Bone marrow (tissue), 2 donors: ENCODE measurements around the gene QSOX1.

Experiments used
- DNase-seq, 2 donors: peaks; one replicate each; lab custom pipeline; 2025; lab: John Stamatoyannopoulos, UW

The QSOX1 gene

DNA sequence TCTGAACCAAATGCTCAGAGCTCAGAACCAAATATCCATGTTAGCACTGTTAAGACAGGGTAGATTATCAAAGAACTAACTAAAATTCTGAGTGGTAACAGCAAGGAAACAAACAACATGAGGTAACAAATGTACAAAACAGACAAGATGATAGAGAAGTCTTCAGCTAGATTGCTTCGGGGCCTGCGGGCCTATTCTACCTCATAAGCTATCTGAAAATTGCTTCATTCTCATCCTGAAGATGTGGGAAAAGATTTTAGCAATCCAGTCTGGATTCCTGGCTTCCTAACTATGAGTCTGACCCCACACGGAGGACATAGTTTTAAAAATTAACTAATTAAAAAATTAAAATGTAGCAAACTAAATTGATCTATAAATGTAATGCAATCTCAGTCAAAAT is 9.2 kb upstream of the QSOX1 start:
- no peak for DNase-seq

DNA sequence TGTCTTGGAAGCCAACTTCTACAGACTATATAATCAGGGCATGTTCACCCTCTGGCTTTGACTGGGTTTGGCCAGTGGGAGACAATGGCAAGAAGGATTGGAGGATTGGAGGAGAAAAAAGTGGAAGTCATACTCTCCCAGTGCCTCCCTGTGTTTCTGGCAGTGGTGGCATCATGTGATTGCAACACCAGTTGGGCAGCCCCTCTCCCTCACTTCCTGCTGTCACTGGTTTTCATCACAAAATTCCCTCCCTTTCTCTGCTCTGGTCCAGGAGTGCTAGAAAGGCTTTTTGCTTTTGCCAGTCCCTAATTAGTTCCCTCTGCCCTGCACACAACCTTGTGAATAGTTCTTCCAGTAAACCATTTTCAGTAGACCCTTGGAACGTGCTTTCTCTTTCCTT is 3.7 kb upstream of the QSOX1 start:
- DNase-seq: no peak

DNA sequence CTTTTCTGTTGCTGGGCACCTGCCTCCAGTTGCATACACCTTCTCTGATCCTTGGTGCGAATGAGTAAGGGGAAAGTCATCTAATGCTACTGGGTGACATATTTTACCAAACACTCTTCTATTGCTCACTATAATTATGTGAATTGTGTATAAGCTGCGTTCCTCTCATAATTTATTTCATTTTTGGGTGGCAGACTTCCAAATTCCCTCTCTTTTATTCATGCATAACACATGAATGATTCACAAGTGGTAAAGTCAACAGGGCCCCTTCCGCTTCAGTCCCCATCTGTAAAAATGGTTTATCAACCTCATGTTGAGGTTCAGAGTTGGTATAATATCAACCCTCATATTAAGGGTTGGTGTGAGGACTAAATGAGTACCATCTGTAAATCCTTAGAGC is 3.2 kb upstream of the QSOX1 start:
- DNase-seq: no peak

DNA sequence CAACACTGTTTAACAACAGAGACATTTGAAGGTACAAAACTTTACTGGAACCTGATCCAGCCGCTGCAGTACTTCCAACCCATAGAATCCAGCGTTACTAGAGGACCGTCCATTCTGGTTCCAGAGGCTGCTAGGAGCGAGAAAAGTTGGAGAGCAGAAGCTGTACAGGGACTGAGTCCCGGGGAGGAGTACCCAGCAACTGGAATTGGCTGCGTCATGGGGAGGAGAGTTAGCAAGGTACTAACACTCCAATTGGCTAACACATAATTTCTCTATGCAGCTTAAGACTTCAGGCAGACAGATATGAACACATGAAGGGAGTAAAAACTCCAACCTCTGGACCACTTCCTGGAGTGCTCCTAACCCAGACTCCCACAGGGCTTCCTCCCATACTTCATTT is 2.1 kb upstream of the QSOX1 start:
- DNase-seq: no peak

DNA sequence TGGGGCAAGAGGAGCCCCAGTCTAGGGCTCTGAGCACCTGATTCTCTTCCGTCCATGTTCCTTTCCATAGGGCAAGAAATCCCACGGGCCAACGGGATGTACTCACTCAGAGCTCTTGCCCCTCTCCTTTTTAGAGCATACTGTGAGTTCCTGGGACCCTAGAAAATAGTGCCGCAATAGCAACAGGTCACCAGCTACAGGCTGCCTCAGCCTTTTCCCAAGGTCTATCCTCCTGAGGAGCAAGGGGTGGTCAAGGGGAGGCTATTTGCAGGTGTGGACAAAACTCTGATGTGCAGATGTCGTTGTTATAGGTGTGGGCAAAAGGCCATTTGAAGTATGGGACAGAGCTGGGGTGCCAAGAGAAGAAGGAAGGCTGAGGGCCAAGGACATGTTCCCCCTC is 1.6 kb upstream of the QSOX1 start:
- no peak for DNase-seq

DNA sequence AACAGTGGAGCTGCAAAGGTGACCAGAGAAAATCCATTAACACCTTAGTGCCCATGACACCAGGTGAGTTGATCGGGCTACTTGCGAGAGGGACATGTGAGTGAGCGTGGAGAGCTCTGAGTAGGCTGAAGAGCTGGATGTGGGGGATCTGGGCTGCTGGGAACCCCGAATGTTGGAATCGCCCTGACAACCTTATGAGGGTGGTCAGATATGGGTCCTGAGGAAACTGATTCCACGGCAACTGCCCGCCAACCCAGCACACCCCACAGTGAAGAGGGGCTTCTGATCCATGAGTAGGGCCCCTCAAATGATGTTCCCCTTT is 705 bp upstream of the QSOX1 start:
- no peak for DNase-seq

DNA sequence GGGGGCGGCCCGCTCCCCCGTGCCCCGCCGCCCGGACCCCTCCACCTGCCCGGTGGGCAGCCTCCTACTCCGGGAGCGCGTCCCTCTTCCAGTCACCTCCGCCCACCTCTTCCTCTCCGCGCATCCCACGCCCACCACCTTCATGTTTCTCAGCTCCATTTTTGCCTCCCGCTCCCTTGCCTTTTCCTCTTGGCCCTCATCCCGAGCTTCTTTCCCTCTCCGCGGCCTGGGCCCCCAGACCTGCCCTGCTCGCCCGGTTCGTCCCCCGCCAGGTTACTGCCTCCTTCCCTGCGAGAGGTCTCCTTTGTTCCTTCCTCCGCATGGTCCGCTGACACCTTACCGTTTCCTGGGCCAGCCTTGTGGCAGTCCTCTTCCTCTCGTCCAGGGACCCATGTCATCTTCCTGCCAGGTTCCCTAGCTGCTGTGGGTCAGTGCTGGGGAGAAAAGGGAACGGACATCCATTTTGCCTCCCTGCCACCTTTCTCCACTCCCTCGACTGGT is 563 bp downstream of the QSOX1 start:
- no peak for DNase-seq

DNA sequence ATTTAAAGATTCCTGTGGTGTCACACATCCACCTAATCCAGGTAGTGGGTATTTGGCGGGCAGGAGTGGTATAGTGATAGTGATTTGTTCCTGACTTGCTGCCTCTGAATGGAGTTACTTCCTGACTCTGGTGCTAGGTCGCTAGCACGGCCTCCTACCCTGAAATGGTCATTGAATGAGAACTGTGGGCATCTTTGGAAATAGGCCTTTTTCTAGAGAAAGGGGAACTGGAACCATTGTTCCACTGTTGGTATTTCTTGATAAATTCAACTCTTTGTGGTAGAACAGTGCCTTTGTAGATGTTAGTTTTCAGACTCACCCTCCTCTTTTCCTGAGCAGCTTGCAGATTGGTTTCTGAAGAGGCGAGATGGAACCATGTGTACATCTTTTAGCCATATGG is 1.5 kb downstream of the QSOX1 start:
- no peak for DNase-seq

DNA sequence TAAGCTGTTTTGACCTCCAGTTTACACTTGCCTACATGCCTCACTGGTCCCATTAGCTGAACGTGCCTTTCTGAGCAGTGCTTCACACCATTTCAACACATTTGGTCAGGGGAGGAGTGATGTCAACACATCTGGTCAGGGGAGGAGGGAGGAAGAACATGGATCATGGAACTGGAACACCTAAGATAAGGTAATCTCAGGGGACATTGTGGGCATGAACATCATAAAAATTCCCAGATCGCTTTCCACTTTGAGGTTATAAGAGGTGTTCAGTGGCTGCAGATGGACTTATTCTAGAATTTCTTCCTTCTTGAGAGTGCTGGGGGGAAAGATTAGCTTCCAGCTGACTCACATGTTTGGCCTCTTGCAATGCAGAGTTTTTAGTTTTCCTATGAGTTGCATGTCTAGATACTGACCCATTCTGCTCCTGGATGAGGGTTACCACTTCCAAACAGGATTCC is 2.0 kb downstream of the QSOX1 start:
- no peak for DNase-seq

DNA sequence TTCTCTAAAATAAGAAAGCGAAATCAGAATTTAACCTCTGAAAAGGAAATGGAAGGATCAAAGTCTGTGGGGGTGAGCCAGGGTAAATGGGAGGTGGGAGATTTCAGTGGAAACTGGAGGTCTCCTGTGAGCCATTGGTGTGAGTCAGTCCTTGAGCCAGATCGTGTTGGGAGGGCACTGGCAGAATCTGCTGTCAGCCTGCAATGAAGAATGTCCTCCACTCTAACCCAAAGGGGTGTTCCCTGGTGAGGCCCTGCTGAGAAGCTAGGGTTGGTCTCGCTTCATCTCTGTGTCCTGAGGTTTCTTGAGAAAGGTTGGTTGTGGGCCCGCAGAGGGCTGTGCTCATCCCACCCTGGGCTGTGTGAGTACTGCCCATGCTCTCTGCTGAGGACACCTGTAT is 2.4 kb downstream of the QSOX1 start:
- no peak for DNase-seq

DNA sequence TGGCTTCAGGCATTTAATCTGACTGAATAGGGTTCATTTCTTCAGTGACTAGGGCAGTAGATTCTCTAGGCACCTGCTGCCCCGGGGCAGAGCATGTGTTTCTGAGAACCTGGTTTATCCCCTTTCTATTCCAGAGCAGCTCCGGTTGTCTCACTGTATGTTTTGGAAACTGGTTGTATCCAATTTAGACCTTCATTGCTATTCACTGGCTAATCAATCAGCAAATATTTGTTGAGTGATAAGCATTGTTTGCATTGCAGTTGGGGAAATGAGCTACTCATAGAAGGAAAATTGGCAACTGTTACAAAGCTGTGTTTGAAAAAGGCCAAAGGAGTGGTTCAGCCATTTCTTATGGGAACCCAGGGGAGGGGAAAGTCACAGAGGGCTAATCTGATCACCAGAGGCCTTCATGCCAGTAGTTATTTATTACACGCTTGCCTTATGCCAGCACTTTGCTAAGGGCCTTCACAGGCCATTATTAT is 2.9 kb downstream of the QSOX1 start:
- no peak for DNase-seq

DNA sequence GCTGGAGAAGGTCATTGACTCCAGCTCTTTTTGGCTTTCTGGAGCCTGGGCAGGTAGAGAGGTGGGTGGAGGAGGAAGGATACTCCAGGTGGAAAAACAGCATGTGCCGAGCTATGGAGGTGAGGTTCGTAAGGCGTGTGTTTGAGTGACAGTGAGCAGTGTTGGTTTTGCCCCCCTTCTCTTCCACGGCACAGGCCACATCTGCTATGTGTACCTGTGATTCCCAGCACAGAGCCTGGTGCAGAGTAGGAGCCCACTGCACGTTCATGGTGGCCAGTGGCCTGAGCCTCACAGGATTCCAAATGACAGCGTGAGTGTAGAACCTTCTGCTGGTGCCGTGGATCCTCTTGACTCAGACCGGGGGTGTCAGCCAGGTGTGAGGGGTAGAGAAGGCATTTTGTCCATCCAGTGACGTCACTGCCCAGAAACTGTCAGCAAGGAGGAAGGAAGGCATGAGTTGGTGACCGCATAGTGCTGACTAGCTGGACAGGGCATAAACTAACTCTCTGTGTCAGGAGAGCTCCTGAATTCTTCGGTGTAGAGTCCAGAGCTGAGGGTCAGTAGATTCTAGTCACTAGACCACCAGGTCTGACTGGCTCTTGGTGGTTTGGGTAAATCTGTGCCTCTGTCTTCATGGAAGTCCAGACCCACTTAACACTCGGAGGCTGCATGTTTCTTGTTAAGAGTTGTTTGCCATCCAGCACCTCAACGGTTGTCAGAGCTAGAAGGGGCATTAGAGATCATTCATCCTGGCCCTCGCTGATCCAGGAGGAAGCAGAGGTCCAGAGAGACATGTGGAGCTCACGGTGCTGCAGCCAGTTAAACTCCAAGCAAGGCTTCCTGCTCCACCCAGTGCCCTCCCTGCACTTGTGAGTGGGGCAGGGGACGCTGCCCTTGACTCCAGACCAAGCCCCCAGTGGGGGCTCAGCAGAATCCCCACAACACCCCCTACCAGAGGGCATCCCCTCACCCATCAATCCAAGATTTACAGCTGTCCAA is 3.8 kb downstream of the QSOX1 start:
- DNase-seq: no peak

DNA sequence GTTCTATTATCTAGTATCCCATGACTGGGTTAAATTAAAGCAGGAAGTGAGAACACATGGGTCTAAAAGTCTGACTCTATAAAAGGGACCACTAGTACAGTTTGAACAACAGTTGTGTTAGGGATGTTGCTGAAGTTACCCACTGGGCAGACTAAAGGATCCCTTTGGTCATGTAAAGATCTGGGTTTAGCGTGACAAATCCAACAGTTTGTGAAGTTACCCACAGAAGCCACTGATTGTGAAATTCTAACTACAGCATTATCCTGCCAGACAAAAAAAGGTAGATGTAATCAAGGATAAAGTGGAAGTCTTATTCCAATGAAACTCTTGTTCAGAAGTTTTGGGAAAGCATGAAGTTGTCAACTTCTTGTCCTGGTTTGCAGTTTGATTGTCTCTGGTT is 5.7 kb downstream of the QSOX1 start:
- no peak for DNase-seq

DNA sequence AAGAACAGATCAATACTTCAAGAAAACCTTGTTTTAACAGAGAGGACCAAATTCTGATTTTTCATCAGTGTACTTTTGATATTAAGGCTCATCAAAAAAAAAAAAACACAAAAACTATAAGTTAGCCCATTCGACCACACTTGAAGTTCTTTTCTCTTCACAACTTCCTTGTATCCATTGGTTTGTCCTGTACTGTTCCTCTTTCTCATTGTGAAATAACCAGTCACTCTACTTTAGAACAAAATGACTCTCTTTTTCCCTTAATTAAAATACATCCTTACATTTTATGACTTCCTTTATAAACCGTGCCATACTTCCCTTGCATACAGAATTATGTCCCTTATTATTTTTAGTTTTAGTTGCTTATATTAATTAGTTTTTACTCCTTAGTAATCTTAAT is 8.4 kb downstream of the QSOX1 start:
- DNase-seq: peak in 1 of 2 donors; percentile 29

DNA sequence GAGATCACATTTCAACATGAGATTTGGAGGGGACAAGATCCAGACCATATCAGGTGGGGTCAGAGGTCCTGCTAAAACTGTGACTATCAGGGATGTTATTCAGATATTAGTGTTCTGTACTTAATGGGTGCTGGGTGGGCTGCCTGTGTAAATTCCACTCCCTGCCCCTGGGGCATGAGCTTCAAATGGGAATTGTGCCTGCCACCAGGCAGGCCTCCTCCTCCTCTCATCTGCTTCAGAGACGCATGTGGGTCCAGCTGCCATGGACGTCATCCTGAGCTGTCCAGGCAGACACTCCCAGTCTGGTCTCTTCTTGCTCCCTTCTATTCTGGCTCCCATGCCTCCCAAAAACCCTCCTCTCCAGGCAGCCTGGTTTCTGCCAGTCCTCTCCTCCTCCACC is 10.4 kb downstream of the QSOX1 start:
- DNase-seq: no peak

DNA sequence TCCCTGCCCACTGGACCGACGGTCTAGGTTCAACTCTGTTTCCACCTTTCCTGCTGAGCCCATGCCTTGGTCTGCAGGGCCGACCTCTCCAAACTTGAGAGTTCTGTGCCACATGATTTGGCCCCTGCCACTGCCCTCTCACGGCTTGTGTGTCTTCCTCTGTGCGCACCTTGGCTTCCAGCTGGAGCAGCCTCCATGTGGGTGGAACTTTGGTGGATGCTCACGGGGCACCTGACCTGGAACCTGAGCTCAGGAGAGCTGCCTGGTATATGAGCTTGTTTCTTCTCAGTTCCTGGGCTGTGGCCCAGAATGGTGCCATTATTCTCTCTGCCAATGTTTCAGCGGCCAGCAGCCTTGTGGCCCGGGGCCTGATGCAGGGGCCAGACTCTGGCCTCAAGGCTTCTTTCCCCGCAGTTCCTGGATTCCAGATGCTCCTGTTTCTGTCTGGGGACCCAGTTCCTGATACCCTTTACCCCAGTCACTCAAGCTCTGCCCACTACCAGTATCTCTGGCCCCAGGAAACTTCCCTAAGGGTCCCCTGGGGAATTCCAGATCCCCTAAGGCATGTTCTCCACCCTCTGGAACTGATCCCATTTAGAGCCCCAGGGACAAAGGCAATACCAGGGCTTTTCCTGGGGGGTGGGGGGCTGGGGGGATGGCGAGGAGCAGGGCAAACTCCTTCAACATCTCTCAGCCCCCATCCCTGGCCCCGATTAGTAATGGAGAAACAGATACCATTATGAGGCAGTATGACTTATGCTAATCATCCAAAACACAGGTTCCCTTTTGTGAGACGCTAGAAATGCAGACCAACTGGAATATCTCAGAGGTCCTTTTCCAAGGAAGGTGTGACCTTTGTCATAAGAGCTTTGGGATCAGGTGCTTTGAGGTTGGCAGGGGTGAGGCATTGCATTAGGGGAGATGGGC is 11.1 kb downstream of the QSOX1 start:
- DNase-seq: no peak

DNA sequence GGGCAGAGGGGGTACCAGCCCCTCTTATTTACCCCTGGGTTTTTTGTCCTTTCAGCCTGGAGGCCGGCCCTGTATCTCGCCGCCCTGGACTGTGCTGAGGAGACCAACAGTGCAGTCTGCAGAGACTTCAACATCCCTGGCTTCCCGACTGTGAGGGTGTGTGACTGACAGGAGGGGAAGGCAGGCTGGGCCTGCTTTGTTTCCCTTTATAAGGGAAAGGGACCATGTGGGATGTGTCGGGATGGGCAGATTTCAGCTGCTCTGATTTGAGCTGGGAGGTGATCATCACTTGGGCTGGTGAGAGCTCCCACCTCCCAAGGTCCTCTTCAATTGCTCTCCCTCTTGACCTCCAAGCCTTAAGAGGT is 11.7 kb downstream of the QSOX1 start:
- no peak for DNase-seq

DNA sequence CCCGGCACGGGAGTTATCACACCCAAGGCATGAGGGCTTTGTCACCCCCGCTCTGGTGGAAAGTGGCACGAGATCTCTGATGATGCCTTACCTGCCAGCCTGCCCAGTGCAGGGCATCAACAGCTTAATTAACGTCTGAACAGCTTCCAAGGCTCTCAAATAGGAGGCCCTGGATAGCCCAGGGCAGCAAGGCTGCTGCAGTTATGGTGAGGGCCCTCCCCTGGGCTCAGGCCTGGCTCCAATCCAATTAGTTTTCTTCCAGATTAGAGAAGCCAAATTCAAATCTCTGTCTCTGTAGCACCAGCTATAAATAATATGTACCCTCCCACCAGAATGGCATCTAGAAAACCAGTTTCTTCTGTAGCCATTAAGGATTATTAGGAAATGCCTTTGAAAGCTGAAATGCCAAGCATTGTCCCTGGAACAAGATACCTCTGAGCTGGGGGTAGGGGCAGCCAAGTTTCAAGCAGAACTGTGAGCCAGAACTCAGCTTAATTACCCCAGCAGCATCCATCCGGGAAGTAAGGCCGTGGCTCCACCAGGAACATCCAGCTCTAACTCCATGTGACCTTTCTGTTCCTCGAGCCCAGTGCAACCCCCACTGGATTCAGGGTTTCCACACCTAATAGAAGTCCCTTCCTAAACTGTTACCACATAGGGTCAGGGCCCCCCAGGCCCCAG is 12.5 kb downstream of the QSOX1 start:
- DNase-seq: no peak

DNA sequence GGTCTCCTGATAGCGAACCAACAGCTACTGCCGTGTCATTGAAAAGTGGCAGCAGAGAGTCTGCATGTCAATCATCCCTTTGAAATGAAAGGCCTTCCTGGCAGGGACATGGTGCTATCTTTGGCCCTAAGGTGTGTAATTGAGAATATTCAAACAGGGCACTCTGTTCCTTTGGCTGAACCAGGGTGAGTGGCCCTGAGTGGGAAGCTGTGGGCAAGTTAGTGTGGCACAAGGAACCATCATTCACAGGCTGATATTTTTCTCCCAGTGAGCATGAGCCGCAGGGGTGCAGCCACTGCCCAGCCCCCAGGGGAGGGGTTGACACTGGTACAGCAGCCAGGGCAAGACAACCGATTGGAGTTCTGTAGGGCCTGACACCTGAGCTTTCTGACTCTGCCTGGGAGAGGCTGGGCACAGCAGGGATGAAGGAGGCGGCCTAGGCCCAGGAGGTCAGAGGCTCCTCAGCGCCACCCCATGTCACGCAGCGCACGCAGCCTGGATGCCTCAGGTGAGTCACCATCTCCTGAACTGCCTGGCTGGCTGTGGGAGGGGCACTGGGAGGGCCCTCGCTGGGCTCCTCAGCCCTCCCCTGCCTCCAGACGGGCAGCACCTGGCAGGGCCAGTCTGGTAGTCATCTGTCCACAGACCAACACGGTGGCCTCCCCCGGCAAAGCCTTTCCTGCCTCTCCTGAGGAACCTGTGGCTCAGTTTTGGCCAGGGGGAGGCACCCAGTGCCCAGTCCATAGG is 13.2 kb downstream of the QSOX1 start:
- DNase-seq: no peak

DNA sequence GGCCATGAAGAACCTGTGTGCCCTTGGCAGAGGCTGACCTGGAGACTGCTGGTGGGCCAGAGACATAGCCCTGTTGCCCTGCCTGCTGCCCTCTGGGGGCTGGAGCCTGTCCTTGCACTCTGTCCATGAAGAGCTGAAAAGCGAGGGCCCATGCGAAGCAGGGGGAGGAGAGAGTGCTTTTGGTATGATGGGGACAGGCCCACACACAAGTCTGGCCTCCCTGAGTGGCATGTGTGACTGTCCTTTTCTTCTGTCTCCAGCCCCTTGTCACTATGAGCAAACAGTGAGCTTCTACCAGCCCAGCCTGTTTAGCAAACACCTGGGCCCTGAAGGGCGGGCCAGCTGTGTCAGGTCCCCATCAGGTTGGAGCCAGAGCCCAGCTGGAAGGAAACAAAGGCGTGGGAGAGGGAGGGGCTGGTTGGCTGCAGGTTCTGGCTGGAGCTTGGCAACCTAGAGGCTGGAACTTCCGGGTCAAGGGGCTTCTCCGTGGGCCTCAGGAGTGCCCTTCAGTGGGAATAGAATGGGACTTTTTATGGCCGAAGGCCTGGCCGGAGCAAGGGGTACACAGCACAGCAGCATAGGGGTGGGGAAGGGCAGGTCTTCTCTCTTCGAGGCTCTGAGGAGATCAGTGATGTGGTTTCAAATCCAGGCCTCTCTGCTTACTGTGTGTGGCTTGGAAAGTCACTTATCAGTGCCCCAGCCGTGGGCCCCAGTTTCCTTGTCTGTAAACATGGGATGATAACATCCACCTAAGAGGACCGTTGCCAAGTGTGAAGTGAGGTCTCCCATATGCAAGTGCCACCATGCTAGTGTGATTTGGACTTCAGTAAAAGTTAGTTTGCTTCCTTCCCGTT is 14.3 kb downstream of the QSOX1 start:
- no peak for DNase-seq
